Posterior cingulate gyrus (tissue), 11 donors: ENCODE results near the gene STK32C.

Source experiments
- DNase-seq, 10 donors: peaks; one replicate each; pipeline versions ENCODE4 v3.0.0 to v3.0.0-alpha.2; 2020 to 2021; ENCODE audit warnings: mixed read lengths in 3 of 10
- intact Hi-C: fragments of 100-400 bp; cut with DNase I; formaldehyde crosslinking; loops from one replicate; pipeline ENCODE4 v1.15.1; 2023

STK32C gene

DNA sequence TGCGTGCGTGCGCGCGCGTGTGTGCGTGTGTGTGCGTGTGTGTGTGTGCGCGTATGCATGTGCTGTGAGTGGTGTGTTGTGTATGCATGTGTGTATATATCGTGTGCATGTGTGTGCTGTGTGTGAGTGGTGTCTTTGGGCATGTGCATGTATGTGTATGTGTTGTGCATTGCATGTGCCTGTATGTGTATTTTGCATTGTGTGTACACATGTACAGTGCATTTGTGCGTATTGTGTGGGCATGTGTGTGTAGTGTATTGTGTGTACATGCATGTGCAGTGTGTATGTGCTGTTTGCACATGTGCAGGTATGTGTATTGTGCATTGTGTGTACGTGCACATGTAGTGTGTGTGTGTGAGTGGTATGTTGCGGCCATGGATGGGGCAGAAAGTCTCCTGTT is 127.0 kb downstream of the STK32C start:
- intact Hi-C loops = no loop called here

DNA sequence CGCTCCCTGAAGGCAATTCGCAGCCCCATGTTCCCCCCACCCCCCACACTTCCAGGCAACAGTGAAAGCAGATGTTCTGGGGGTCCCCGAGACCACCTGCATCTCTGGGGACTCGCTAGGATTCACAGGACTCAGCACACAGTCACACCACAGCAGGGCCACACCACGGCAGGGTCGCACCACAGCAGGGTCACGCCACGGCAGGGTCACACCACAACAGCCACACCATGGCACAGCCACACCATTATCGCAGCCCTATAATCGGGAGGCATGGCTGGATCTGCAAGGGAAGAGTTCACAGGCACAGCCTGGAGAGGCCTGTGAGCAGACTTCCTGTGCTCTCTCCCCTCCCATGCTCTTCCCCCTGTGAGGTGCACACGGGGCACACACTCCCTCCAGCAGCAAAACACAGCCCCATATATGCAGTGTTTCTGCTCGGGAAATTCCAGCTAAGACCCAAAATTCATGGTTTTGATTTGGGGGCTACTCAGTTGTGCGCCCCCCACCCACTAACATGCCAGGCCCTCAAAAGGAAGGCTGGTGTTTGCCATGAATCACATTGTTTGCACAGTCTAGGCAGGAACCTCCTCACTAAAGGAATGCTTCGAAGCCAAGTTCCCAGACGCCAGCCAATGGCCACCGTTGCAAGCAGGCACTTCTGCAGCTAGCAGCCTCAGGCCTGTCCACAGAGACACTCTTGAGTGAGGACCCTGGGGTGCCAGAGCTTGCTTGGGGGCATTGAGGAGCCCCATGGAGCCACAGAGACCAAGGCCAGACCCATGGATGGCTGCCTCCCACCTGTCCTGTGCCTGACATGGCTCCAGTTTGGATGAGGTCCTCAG is 128.0 kb downstream of the STK32C start:
- intact Hi-C loops = no loop called here
- peak in 5 of 10 donors; percentile 12 to 73 (median 46) for DNase-seq

More for the DNA sequence above, 127.0 kb downstream of the STK32C start:
- DNase-seq = peak in 2 of 10 donors; percentile 2 to 18

DNA sequence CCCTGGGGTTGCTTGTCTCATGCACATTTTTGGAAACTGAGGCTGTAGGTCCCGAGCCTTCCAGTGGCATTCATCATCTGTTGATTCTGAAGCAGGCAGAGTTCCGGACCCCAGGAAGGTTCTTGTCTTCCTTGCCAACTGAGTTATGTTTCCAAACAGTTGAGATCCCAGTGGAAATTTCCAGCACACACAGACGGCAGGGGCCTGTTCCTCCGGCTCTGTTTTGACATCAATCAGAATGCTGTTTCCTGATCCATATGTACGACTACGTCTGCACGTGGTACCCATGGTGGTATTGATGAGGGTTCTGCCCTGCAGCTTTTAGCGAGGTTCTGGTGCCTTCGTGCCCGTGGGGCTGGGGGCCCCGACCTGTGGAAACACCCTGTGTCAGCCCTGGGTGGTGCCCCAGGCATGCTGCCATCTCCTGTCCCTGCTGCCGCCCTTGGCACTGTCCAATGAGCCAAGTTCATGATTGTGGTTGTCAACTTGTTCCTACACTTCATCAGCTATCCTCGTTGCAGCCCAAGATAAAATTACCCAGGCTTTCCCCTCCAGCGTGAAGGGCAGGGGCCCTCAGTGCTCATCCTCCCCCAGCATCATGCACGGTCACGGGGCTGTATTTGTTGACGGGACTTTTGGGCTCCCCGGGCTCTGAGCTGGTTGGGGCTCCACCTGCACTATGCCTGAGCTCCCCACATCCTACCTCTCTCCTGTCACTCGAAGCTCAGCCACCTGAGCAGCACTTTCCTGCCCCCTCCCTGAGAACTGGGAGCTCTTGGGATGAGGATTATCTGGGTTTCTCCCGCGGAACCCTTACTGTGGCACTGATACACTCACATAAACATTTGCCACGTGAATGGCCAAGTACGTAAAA is 128.8 kb downstream of the STK32C start:
- intact Hi-C loops = no loop called here
- peak in 5 of 10 donors; percentile 5 to 77 (median 49) for DNase-seq

DNA sequence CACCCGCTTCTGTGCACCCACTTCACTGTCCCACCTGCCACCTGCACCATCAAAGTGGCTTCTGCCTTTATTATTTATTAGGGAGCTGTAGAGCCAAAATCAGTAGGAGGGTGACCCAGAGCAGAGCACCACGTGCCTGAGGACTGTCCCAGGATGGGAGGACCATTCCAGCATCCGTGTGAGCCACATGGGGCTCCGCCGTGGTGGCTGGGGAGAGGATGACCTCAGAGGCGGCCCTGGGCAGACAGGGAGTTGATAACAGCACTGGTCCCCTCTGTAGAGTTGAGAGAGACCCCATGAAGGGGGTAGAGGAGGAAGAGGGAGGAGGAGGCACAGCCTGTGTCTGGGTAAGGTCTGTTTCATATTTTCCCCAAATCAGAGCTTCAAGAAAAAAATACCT is 129.7 kb downstream of the STK32C start:
- intact Hi-C loops = no loop called here
- DNase-seq = peak in 4 of 10 donors; percentile 3 to 66 (median 28)

DNA sequence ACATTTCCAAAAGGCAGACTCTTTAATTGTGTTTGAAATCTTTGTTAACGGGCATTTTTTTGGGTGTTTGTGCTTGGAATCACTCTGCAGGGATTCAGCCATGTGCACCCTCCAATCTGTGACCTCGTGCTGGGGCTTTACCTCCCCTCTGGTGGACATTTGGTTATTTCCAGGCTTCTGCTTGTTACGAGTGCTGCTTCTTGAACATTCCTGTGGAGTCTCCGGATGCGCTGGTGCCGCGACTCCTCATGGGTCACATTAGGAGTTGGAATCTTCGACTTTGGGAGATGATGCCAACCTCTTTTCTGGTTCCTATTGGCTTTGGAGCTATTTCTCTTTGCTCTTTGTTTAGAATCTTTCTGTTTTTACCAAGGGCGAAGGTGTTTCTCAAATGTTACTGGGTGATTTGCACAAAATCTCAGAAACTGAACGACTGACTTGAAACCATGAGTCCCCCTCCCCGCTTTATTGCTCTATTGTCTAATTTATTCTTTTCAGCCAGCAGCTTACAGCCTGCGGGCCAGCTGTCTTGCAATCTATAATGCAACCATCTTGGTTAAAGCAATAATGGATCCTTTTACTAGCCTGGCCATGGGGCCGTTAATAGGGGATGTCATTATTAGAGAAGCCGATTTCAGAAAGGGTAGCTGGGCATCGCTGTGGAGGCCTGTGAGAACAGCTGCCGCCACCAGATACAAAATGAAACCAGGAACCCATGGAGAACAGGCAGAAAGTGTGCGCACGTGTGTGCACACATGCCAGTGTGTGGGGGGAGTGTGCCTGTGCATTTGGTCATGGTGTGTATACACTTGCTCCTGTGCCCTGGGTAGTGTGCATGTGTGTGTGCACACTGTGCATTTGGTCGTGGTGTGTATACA is 130.9 kb downstream of the STK32C start:
- intact Hi-C loops = no loop called here
- DNase-seq = peak in 5 of 10 donors; percentile 1 to 76 (median 47)

DNA sequence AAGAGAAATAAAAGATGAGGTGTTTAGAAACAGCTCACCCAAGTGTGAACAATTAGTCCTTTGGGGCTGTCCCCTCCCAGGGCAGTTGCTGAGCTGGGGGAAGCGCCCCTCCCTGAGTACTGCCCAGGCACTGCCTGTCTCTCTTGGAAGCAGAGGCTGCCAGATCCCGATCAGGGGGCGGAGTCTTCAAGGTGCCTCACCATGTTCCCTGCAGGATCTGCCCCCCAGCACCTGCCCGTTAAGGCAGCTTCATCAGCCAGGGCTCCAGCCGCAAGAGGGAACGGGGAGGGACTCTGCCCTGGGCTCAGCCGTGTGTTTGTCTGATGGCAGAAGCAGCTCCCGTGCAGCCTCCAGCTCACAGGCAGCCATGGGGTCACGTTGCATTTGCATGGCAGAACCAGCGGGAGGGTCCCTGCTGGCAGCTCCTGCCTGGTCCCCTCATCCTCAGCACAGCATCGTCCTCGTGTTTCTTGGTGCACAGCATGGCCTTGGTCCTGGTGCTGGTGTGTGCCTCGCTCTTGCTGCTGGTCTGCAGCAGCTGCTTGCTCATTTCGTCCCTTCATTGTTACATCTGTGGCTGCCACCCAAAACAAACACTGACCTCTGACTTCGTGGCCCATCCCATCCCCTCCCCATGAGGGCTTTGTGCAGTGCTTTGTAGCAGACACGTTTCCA is 131.7 kb downstream of the STK32C start:
- peak in 9 of 10 donors; percentile 57 to 96 (median 75) for DNase-seq
- intact Hi-C loops = no loop called here

DNA sequence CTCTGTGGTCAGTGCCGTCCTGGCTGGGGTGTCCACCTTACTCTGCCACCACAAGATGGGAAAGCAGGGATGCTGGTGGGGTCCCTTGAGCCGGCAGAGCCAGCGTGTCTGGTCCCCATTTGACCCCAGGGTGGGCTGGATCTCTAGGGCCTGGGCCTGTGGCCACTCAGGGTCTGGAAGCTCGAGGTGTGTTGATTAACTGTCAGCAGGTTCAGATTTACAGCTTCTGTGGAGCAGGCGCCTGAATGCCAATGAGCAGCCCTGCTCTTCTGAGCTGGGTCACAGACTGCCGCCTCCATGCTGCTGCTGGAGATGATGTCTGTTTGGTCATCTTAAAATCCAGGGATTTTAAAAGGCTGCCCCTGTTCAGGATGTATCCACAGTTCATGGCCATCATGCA is 132.3 kb downstream of the STK32C start:
- DNase-seq = peak in 4 of 10 donors; percentile 5 to 61 (median 37)
- intact Hi-C loops = no loop called here

DNA sequence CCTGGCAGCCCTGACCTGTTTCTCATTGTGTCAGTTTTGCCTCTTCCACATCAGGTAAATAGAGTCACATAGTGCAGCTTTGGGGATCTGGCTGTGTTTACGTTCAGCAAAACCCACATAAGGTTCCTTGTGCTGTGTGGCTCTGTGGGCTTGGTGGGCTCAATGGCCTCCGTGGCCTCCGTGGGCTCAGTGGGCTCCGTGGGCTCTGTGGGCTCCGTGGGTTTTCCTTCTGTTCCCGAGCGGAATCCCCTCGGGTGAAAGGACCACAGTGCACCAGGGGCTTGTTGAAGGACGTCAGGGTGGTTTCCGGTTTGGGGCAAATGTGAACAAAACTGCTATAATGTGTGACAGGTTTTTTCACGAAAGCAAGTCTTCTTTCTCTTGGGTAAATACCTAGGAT is 133.5 kb downstream of the STK32C start:
- peak in 3 of 10 donors; percentile 15 to 56 (median 32) for DNase-seq
- intact Hi-C loops = no loop called here

DNA sequence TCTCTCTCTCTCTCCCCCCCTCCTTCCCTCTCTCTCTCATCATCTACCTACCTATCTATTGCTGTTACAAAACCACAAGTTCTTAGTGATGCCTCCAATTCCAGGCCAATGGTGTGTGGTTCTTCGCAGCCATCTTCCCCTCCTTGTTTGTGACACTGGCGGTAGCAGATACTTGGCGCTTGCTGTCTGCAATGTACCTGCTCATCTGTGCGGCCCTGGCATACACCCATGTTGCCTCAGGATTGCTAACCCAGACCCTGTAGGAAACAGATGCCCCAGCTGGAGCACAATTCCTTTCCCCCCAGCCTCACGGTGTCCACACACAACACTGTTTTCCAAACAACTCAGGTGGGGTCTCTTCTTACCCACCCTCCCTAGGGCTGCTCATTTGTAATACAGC is 134.6 kb downstream of the STK32C start:
- intact Hi-C loops = no loop called here

DNA sequence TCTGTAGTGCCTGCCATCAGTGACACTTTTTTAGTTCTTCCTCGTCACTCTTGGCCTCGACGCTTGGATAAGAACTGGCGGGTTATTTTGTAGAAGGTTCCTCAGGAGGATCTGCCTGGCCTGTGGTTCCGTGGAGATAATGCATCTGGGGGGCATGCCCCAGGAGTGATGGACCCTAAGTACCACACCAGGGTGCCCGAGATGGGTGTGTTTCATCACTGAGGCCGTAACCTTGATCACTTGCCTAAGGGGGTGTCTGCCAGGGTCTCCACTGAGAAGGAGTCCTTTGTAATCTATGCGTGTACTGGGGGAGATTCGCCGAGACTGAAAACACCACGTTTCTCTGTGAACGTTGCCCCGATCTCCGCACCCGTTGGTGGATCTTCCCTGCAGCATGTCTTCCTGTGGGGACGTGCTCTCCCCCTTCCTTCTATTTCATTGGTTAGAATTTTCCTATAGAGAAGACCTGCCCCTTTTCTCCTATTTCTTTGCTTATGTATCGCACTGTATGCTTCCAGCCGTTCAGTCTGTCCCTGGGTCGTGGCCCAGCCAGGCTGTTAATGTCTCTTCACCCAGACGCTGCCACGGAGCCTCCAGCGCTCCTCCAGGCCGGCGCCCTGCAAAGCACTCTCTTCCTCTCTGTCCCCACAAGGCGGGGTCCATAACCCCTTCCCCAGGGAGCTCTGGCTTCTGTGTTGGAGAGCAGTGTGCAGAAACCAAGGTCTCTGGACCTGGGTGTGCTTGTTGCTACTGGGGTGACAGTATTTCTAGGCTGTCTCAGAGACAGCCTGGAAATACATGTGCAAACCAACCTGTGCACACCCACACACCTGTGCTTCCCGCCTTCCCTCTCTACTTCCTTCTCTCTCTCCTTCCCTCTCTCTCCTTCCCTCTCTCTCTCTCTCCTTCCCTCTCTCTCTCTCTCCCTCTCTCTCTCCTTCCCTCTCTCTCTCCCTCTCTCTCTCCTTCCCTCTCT is 135.4 kb downstream of the STK32C start:
- intact Hi-C loops = no loop called here
- peak in 4 of 10 donors; percentile 6 to 73 (median 38) for DNase-seq

More for the DNA sequence above, 134.6 kb downstream of the STK32C start:
- peak in 3 of 10 donors; percentile 6 to 79 (median 21) for DNase-seq

DNA sequence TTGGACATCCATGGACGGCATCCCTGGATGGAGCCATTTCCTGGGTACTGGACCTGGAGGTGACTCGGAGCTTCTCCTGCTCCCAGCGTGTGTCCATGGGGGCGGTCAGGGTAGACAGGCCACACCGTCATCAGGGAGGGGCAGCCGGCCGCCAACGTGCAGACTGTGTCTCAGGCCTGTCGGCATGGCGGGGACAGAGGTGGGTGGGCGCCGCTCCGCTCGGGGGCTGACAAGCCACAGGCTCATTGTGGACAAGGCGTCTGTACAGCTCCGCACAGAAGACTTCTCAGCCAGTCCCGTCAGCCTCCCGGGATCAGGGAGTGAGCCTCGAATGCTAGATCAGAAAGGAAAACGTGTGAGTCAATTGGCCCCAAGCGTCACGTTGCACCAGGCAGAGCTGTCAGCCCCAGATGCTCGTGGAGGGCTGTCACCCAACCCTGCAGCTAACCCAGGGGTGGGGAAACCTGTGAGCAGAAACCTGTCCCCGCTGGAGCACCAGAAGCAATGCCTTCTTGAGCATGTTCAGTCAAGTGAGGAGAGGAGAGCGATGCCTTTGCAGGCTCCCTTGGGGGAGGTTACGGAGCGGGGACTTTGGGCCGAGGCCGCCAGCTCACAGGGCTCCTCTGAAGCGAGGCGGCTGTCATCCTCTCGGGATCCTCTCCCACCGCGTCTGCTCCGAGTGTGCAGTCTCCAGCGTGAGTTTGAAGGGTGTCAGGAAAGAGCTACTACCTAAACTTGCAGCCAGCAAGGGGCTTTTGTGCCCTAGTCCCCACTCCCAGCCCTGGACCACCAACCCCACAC is 137.0 kb downstream of the STK32C start:
- intact Hi-C loops = no loop called here
- DNase-seq = peak in 5 of 10 donors; percentile 8 to 80 (median 54)

DNA sequence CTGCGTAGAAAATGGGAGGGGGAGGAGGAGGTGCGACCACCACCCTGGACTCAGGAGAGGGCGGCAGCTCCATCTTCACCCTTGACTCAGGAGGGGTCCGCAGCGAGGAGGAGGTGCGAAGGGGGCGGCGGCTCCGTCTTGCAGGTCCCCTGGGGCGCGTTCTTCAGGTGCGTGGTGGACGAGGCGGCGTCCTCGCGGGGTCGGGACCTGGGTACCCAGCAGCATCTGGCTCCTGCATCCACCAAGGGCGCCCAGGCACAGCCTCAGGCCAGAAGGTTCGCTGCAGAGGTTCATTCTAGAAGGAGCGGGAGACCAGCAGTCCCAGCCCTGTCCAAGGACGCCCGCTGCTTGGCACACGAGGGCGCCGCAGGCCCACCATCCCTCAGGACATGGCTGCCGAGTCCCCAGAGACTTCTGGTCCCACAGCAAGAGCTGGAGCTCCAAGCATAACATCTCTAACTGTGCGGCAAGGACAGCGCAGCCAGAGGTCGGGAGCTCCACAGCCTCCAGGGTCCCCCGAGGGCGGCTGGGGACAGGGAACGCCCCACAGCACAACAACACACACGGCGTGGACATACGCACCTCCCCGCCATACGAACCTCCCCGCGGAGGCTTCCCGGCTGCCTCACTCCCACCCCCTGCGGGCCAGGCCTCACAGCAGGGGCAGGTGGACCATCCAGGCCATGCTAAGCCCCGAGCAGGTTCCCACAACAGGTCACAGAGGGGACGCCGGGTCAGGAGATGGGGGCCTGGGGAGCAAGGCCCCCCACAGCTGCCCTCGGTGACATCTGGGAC is 137.8 kb downstream of the STK32C start:
- intact Hi-C loops = no loop called here

DNA sequence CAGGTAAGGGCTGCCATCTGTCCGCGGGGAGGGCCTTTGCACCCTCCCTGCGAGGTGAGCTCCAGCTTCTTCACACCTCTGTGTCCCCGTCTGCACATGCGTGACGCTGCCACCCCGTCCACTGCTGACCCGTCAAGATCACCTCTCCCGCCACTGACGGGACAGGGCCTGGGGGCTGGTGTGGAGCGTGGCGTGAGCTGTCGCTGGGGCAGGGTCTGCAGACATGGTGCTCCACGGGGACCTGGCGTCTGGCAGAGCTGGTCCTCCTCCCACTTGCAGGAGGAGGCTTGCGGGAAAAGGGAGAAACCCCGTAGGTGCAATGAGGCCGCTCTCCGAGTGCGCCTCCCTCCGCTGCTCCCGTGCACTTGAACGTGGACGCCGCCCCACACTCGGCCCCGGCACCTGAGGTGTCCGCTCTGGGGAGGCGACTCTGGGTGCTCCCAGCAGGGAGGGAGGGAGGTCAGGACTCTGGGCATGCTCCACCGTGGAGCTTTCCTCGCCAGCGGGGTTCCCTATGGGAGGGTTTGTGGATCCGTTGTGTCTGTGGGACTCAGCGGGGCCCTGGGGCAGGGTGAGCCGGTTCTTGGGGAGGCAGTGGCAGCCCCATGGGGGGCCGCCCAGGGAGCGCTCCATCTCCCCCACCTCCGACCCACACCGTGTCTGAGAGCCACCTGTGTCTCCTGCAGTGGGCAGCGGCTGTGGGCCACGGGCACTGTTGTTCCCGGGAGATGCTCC is 138.6 kb downstream of the STK32C start:
- intact Hi-C loops = no loop called here
- peak in 5 of 10 donors; percentile 11 to 83 (median 64) for DNase-seq

More for the DNA sequence above, 137.8 kb downstream of the STK32C start:
- peak in 5 of 10 donors; percentile 6 to 82 (median 73) for DNase-seq

DNA sequence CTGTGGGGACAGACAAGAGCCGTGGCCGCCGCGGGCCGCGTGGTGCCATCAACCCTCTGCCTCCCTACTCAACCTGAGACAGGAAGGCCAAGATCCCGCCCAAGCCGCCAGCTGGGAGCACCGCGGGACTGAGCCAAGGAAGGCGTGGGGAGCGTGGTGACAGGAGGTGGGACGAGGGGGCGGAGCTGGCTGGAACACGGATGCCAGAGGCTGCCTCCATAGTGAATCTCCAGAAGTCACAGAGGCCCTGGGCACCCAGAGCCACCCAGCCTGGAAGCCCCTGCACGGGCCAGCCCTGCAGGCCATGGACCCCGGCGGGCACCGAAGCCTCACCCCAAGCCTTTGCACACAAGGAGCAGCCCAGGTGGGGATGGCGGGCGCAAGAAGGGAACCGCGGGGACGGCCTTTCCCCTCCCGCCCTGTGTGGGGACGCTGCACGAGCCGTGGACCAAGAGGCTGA is 139.1 kb downstream of the STK32C start:
- peak in 6 of 10 donors; percentile 42 to 93 (median 78) for DNase-seq
- intact Hi-C loops = no loop called here

DNA sequence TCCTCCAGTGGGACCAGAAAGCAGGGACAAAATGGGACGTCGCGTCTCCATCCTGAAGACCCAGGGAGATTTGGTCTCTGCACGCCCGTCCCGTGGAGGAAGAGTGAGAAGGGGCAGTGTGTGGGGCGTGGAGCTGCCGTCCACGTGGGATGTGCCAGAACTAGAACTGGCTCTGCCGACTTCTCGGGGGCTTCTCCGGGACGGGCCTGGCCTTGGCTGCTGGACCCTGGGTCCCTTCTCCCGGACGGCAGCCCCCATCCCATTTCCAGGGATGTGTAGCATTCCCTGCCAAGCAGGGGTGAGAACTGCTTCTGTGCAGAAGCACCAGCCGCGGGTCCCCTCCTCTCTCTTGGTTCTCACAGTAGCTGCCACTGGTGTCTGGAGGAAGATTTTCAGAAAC is 139.8 kb downstream of the STK32C start:
- intact Hi-C loops = no loop called here
- DNase-seq = peak in 4 of 10 donors; percentile 5 to 59 (median 33)
